ENCODE measurements around the gene TAF4.
"Not testable (repeated sequence)": the region's sequence is repeated elsewhere in the genome, so short reads cannot be mapped to it uniquely, and the experiment has no call there.

Gene TAF4

DNA sequence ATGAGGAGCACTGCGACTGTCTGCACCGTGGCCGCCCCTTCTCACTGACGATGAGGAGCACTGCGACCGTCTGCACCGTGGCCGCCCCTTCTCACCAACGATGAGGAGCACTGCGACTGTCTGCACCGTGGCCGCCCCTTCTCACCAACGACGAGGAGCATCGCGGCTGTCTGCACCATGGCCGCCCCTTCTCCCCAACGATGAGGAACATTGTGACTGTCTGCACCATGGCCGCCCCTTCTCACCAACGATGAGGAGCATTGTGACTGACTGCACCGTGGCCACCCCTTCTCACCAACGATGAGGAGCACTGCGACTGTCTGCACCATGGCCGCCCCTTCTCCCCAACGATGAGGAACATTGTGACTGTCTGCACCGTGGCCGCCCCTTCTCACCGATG is 117.6 kb downstream of the TAF4 start:
- not testable (repeated sequence) for DNase-seq

GRCh38 chr20:61945495-61945894 is 120.2 kb downstream of the TAF4 start:
- not testable (repeated sequence) for DNase-seq

DNA sequence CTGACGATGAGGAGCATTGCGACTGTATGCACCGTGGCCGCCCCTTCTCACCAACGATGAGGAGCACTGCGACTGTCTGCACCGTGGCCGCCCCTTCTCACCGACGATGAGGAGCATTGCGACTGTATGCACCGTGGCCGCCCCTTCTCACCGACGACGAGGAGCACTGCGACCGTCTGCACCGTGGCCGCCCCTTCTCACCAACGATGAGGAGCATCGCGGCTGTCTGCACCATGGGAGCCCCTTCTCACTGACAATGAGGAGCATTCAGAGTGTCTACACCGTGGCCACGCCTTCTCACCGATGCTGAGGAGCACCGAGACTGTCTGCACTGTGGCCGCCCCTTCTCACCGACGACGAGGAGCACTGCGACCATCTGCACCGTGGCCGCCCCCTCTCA is 120.7 kb downstream of the TAF4 start:
- not testable (repeated sequence) for DNase-seq

GRCh38 chr20:61942526-61942925 is 123.2 kb downstream of the TAF4 start:
- DNase-seq = no peak

GRCh38 chr20:61941721-61942405 is 123.8 kb downstream of the TAF4 start:
- no peak for DNase-seq

GRCh38 chr20:61940976-61941720 is 124.5 kb downstream of the TAF4 start:
- no peak for DNase-seq

DNA sequence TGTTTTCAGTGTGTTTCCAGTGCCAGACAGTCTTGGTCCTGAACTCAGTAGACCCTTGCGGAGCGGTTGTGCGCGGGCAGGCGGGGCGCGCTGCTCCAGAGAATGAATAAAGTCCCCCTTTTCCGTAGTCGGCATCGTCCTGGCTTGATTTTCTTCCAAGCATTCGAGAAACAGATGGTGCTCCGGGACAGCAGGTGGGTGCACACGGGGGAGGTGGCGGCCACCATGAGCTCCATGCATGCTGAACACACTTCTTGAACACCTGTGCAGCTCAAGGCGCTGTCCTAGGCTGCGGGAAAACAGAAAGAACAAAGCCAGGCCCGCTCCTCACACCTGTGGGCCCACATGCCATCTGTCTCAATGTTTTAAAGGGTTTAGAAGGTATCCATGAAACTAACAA is 125.2 kb downstream of the TAF4 start:
- DNase-seq = no peak

DNA sequence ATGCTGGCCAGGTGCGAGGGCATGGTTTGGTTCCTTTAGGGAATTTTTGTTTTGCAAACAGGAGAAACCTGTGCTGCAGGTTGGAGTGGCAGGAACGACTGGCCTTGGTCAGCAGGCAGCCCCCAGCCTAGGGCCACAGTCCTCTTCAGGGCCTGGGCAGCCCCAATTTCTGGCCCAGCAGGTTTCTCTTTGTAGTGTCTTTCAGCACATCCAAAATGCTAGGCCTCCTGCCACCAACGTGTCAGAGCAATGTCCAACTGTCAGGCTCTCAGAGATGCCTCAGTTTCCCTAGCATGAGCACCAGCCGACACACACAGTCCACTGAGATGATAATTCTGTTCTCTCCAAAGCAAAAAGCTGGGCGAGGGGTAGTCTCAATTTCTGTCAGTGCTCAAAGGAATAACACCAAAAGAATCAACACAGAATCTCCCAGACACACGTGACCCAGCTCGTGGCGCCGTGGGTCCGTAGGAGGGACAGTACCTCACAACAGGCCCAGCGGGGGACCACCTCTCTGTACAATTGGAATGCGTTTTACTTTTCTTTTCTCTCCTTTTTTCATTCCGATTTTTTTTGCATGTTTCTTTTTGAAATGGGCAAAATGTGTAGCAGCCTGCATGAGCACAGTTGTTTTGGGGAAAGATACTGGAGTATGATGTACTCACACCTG is 125.9 kb downstream of the TAF4 start:
- DNase-seq = no peak

GRCh38 chr20:61938839-61939690 is 126.6 kb downstream of the TAF4 start:
- no peak for DNase-seq

- no peak for DNase-seq
Observed at GRCh38 chr20:61937963-61938838, 127.5 kb downstream of the TAF4 start.

GRCh38 chr20:61937146-61937962 is 128.3 kb downstream of the TAF4 start:
- DNase-seq = no peak

- DNase-seq = no peak
Observed at GRCh38 chr20:61936701-61937131, 129.0 kb downstream of the TAF4 start.

GRCh38 chr20:61935926-61936700 is 129.6 kb downstream of the TAF4 start:
- no peak for DNase-seq

DNA sequence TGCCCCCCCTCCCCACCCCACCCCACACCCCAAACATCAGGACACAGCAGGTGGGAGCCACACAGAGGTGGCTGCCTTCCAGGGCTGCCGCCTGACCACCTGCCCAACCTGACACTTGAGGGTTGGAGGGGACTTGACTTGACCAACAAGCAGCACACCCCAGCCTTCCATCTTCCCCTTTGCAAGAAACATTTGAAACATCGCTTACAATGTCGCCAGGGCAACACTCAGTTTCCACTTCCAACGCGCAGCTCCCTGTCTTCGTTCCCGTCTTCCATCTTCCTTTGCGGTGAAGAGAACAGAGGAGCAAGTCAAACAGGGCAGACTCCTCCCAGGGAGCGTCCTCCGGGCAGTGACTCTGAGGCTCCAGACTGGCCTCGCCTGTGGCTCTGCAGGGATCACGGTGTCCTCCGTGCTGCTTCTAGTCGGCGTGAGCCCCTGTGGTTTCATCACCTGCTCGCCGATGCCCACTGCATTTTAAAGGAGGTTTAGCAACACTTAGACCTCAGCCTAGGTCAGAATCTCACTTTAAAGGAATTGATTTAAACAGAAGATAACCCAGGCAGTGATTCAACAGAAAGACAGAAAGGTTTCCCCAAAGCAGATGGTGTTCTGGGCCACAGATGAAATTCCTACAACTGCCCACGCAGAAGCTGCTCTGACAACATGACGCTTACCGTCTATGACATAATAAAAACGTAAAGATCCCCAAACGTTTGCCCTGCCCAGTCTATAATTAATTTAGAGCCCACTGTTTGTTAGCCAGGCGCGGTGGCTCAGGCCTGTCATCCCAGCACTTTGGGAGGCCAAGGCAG is 130.8 kb downstream of the TAF4 start:
- DNase-seq = no peak

DNA sequence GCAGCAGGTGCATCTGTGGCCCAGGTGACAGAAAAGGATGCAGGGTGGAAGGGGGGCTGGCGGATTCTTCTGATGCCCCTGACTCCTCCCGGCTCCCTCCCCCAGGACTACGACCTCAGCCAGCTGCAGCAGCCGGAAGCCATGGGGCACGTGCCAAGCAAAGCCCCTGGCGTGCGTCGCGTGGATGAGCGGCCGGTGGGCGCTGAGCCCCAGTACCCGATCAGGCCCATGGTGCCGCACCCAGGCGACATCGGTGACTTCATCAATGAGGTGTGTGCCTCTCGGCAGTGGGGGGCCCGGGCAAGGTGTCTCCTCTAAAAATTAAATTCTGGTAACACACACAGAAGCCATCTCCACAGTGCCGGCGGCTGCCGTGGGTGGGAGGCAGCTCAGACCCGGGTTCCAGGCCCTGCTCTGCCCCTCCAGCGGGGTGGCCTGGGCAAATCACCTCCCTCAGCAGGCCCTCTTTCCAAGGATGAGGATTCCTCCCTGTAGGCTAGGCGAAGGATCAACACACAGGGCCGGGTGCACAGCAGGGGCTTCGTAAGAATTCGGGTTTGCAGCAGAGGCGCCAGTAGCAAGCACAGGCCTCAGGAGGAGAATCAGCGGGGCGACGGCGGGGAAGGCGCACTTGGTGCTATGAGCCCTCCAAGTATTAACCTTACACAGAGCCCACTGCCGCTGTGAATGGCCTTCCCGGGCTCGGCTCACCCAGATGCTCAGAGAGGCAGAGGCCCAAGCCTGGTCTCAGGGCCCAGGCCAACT is 131.5 kb downstream of the TAF4 start:
- DNase-seq = no peak

DNA sequence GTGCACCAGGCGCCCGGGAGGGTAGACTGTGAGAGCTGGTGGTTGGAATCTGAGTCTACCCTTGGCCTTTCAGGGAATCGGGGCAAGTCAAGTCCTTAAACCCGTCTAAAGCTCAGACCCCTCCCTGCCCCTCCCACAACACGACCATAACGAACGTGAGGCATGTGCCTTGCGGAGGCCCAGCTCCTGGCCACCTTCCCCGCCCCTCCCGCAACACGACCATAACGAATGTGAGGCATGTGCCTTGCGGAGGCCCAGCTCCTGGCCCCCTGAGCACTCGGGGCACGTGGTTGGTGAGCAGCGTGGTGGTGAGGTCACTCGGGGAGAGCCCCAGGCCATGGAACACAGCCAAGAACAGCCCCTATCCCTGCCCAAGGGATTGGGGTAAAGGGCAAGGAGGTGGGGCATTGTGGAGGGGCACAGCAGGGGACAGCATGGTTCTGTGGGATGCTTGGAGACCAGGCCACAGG is 132.2 kb downstream of the TAF4 start:
- DNase-seq = no peak

- DNase-seq = no peak
Observed at GRCh38 chr20:61932711-61933480, 132.8 kb downstream of the TAF4 start.

Data from right kidney (tissue), 1 donor.